Measurements from ENCODE around the gene NECTIN1.

Gene NECTIN1

GRCh38 chr11:119754656-119755355 is 25.8 kb upstream of the NECTIN1 start:
- no peak for DNase-seq

DNA sequence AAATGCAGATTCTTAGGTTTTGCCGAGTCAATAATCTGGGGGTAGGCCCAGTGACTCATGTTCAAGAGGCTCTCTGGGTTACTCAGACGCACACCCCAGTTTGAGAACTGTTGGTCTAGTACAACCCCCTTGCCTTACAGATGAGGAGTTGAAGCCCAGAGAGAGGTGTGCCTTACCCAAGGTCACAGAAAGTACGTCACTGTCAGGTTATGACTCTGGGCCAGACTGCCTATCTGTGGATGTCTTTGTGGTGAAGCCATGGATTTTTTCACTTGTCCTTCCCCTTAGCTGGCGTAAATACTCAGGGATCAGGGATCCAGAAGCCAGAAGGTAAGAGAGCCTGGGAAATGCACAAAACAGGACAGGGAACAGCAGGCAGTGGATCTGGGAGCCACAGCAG is 25.2 kb upstream of the NECTIN1 start:
- DNase-seq, result no peak

GRCh38 chr11:119752946-119753345 is 23.9 kb upstream of the NECTIN1 start:
- no peak for DNase-seq

- DNase-seq, result no peak
Measured at GRCh38 chr11:119752345-119752871, 23.4 kb upstream of the NECTIN1 start.

DNA sequence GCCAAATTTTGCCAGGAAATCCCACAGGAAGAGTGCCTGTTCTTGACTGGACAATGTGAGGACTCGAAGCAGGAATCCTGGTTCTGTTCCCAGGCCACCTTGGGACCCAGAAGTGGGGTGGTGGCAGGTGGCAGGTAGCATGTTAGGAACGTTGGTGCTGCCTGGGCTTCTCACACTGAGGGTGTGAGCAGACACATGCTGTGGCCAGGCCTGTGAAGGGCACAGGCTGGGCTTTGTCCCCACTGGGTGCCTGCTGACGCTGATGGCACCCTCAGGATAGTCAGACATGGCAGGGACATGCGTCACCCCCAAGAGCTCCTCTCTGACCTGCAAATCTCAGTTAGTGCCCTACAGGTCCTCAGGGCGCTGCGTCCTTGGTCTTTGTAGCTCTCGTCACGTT is 21.1 kb upstream of the NECTIN1 start:
- no peak for DNase-seq

DNA sequence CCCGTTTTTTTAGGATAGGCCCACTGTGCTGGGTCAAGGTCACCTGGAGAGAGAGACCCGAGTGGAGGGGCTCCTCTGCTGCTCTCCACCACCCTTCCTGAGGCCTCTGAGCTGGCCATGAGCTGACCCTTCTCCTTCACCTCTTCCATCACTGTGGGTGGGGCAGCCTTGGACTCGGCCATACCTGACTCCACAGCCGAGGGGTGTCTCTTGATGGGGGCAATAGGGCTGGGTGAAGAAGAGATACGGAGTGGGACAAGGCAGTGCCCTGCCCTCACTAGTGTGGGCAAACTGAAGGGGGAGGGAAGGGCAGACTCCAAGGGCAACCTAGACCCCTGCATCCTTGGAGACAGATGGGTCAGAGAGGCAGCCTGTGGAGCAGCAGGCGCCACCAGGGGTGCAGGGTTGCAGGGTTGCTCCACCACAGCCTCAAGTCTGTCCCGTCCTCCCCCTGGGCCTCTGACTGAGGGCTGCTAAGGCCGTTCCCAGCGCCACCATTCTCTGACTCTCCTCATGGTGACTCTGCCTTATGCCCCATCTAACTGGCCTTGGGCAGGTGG is 20.1 kb upstream of the NECTIN1 start:
- DNase-seq, result no peak

GRCh38 chr11:119747868-119748660 is 19.1 kb upstream of the NECTIN1 start:
- DNase-seq, result no peak

- DNase-seq, result no peak
Measured at GRCh38 chr11:119745776-119746535, 17.0 kb upstream of the NECTIN1 start.

GRCh38 chr11:119745112-119745511 is 16.1 kb upstream of the NECTIN1 start:
- no peak for DNase-seq

GRCh38 chr11:119744577-119744976 is 15.6 kb upstream of the NECTIN1 start:
- DNase-seq, result no peak

DNA sequence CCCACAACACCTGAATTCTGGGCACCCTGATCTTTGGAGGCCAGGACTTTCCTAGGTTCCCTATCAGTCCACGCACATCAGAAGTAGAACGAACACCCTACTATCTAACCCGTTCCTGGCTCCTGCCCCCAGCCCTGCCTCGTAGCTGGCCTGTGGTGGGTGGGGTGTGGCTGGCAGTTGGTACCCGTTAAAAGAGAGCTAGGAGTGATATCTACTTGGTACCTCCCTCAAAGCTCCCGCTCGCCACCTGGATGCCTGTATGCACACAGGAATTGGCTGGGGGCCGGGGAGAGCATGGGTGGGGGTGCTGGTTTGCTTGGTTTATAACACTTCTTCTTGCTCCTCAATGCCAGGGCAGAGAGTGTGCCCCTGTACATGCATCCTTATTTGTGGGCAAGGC is 14.0 kb upstream of the NECTIN1 start:
- DNase-seq, result no peak

- DNase-seq, result peak; percentile 27
Measured at GRCh38 chr11:119742263-119742861, 13.4 kb upstream of the NECTIN1 start.

GRCh38 chr11:119741369-119742262 is 12.6 kb upstream of the NECTIN1 start:
- DNase-seq, result peak; percentile 72

DNA sequence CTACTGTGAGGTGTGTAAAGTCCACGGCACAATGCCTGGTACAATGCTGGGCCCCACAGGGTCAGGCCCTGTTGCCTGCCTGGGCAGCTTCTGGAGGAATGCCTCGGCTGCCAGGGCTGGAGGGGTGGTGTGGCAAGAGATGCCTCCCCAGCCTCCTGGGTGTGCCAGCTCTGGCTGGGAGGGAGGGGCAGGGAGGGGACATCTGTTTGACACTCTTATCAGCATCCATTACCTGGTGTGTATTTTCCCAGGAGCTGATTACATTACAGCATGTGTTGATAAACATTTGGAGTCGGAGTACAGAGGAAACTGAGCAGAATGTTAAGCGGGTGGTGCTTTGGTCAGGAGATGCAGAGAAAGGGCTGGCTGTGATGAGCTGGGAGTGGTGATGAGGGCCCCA is 11.0 kb upstream of the NECTIN1 start:
- DNase-seq, result no peak

- DNase-seq, result no peak
Measured at GRCh38 chr11:119739021-119739703, 10.2 kb upstream of the NECTIN1 start.

DNA sequence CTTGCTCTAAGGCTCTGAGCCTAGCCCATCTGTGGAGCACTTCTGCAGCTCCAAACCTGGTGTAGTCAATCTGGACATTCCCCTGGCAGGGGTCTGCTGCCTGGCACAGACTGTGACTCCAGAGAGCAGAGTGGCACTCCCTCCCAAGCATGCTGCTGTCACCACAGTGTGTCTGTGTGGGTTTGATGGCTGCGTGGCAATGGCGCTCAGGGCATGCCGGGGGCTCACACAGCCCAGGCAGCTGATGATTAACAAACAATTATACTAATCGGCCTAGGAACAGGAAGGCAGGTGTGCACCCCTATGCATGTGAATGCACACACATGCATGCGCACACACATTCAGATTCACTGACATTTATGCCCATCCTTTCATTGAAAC is 9.0 kb upstream of the NECTIN1 start:
- no peak for DNase-seq

- no peak for DNase-seq
Measured at GRCh38 chr11:119737366-119738058, 8.5 kb upstream of the NECTIN1 start.

DNA sequence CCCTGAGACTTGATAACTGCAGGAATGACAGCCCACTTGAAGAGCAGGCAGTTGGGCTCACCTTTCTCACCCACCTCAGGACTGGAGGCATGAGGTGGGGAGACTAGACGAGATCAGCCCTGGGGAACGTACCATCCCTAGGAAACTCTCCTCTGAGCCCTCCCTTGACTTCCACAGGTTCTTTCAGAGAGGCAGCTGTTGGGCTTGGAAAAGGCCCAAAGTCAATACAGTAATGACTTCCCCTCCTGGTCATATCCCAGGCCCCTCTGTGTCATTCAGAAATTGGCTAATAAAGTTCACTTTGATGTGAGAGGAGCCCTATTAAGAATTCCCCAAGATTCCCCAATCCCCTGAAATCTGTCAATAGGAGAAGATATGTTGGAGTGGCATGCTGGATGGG is 5.8 kb upstream of the NECTIN1 start:
- DNase-seq, result no peak

DNA sequence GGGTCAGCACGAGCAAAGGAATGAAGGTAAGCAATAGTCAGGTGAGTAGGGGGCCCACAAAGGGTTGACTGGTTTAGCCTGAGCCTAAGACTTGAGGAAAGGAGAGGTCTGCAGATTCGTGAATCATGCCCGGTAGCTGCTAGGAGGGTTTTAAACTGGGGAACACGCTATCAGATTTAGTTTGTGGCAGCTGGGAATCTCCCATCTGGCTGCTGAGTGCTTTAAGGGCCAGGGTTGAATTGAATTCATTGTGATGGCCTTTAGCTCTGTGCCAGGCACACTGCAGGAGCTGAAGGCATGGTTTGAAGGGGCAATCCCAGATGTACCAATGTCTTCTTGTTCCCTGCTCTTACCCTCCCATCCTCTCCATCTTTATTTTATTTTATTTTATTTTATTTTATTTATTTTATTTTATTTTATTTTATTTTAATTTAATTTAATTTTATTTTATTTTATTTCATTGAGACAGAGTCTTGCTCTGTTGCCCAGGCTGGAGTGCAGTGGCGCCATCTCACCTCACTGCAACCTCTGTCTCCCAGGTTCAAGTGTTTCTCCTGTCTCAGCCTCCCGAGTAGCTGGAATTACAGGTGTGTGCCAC is 1.9 kb upstream of the NECTIN1 start:
- DNase-seq, result no peak

All from activated T-cell treated with anti-CD3 and anti-CD28 coated beads, Interleukin-2, amount 50 U/mL, for 1 hour (primary cell).